ENCODE measurements around the gene RAB4A.
A peak's percentile ranks its signal among the peaks of the same experiment; 100 is the strongest.

Gene RAB4A

DNA sequence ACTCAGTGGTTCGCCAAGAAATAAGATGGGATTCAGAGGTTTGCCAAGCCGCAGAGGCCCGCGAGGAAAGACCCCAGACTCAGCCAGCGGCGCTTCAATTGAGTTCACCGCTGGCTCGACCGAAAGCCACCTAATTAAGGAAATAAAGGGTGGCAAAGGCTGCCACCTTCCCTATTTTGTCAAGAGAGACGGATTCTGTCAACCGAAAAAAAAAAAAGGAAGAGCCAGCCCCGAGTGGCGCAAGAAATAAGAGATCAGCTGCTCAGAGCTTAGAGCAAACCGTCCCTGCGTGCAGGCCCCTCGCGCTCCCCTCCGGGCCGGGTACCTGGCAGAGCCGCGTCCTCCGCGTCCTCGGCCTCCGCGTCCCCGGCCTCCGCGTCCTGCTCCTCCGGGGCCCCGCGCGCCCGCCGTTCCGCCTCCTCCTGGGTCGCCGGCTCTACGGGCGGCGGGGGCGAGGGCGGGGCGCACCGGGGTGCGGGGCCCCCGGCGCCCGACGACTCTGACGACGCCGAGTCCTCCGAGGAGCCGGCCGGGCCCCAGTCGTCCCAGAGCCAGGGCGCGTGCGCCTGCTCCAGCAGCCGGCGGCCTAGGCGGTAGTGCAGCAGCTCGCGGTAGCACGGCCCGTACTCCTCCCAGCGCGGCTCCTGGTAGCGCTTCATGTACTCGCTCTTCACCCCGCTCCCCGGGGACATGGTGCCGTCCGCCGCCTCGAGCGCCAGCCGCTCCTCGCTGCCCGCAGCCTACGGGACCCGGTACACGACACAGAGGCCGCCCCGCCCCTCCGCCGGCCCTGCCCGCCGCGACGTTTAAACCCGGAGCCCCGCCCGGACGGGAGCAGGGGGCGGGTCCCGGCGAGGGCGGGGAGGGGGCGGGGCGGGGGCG, 71.1 kb downstream of the RAB4A start:
- DNase-seq, result peak; percentile 81

DNA sequence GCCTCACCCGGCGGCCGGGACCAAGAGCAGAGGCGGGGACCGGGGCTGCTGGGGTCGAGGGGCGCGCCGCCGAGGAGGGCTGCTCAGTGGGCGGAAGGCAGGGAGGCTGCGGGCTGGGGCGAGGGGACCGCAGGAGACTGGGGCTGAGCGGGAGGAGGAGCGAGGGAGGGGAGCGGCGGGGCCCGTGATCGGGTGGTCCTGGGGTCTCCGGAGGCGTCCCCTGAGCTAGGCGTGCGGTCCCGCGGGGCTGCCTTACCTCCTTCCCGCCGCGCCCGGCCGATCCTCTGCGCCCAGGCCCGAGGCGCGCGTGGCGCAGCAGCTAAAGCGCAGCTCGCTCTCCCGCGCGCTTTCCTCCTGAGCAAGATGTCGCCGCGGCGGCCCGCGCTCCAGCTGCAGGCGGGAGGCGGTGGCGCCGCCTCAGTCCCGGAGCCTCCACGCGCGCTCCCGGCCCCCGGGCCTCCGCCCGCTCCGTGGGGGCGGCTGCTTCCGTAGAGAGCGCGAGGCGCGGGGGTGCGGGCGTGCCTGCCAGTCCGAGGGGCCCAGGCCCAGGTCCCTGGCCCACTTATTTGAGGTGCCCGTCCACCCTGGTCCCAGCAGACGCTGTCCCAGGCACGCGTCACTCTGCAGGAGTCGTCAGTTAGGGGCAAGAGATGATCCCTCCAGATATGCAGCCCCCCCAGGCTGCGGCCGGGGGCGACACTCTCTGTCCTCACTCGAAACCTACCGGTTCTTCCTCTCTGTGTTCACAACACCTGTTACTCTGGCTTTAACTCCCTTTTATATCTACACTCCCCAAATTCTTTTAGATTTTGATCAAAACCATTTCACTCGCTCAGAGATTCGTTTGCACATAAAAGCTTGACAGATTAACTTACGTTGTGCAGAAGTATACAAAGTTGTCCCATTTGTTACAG, 72.0 kb downstream of the RAB4A start, which contains the start of gene CCSAP:
Gene CCSAP (minus strand): TSS at position 392 of the 914 bp plus-strand sequence. CDS start 582 bp downstream, outside the sequence.
- no peak for DNase-seq

DNA sequence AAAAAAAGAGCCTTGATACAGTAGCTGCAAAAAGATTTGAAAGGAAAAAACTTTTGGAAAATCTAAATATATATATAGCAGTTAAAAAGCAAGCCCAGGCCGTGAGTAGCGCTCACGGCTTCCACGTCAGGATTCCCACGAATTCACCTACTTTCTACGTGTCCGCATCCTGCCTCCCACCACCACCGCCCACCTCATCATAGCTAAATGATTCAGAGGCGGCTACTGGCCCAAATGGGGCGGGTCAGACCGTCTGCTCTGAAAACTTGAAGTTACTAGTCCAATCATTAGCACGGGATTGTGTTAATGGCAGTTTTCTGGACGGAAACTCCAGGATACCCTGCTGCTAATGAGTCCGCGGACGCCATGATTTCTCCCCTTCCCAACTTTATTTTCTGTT, 73.2 kb downstream of the RAB4A start:
- DNase-seq, result no peak

DNA sequence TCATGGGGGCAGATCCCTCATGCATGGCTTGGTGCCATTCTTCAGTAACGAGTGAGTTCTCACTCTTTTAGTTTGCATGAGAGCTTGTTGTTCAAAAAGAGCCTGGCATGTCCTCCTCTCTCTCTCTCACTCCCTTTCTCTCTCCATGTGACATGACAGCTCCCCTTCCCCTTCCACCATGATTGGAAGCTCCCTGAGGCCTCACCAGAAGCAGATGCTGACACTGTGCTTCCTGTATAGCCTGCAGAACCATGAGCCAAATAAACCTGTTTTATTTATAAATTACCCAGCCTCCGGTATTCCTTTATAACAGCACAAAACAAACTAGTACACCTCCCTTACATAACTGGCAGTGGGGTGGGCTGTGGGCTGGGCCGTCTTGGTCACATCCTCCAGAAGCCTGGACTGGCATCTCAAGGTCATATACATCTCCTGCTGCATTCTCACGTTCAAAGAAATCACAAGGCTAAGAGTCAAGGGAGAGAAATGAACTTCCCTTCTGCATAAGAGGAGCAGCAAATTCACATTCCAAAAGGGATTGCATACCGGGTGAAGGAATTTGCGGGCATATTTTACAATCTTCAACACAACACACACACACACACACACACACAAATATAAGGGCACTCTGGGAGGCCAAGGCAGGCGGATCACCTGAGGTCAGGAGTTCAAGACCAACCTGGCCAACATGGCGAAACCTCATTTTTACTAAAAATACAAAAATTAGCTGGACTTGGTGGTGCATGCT, 74.2 kb downstream of the RAB4A start:
- no peak for DNase-seq

DNA sequence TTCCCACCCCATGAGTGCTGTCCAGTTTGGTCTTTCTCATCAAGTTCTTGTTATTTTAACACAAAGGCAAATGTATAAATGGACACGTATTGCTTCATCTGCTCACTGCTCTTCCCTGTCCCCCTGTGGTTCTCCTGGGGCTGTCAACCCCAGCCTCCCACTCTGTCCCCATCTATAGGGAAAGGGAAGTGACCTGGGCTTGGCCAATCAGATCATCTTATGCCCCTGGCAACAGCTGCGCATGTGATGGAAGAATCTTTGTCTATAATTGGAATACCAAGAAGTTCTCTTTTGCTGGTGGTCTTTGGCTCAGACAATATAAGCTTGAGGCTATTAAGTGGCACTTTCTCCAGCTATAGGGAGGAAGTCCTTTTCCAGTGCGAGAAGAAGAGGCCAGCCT, 76.6 kb downstream of the RAB4A start:
- no peak for DNase-seq

DNA sequence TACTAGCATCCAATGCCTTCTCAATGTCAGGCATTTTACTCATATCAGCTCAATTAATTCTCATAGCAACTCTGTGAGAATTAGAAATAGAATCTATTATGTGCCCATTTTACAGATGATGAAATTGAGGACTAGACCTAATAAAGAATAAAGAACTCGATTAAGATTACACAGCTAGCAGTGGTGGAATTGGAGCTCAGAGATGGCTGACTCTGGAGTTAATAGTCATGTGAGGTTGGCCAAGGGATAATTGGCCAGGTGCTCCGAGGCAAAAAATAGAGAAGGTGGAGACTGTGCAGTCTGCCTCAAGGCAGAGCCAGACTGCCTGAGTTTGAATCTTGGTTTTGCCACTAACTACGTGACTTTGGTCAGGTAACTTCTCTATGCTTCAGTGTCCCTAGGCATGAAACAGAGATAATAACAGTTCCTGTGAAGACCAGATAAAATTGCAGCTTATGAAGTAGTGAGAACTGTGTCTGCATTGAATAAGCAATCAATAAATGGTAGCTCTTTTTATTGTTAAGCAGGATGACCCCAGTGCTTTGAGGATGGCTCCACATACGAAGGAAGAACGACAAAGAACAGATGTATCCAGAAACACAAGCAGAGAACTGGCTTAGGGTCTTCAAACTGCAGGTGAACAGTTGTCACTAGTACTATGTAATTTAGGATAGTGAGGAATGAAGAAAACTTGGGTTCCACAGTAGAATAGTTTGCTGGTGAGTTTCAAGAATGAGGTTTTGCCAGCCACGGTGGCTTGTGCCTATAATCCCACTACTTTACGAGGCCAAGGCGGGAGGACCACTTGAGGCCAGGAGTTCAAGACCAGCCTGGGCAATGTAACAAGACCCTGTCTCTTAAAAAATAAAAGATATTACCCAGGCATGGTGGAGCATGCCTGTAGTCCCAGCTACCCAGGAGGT, 78.8 kb downstream of the RAB4A start:
- no peak for DNase-seq

DNA sequence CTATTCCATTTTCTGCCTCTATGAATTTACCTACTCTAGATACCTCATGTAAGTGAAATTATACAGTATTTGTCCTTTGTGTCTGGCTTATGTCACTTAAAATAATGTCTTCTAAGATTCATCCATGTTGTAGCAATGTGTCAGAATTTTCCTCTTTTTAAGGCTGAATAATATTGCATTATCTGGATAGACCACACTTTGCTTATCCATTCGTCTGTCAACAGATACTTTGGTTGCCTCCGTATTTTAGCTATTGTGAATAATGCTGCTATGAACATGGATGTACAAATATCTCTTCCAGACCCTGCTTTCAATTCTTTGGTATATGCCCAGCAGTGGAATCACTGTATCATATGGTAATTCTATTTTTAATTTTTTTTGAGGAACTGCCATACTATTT, 82.1 kb downstream of the RAB4A start:
- DNase-seq, result no peak

DNA sequence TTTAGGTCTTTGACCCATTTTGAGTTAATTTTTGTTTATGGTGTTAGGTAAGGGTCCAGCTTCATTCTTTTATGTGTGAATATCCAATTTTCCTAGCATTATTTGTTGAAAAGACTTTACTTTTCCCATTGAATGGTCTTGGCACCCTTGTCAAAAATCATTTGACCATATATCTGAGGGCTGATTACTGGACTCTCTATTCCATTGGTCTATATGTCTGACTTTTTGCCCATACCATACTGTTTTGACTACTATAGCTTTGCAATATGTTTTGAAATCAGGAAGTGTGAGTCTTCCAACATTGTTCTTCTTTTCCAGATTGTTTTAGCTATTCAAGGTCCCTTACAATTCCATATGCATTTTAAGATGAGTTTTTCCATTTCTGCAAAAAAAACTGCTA, 83.3 kb downstream of the RAB4A start:
- no peak for DNase-seq

All from CD4-positive, alpha-beta T cell treated with Interleukin-4 for 4 hours (primary cell).